ENCODE measurements around the gene RASSF5. TPM values are rescaled to one million over a fixed set of nuclear protein-coding genes. Genes with fewer than 3 reads are reported as not detected.

The RASSF5 gene
- polyA plus RNA-seq, 2 of the 4 experiments (the other 2 are of a cell fraction) = 2.0 to 2.2 TPM

DNA sequence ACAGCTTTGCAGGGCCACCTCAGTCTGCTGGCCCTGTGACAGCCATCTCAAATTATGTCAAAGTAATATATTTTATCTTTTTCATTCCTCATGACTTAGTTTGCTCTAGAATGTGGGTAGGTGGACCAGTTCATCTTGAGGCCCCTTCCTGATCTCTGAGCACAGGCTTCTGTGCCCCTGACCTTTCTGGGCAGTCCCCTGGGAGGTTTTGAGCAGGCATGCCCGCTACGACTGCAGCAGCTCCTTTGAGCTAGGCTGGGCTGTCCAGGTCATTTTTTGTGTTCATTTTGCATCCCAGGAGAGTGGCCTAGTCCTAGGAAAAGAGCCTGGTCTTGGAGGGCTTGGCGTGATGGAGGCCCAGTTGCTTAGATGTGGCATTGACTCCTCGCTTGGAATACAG lies 62.2 kb downstream of the RASSF5 start (continued):
- TF ChIP-seq RAD21 (conservative IDR thresholded peaks at IDR 0.05 in 1 of 2, IDR thresholded peaks at IDR 0.05 in 1 of 2) = no peak

DNA sequence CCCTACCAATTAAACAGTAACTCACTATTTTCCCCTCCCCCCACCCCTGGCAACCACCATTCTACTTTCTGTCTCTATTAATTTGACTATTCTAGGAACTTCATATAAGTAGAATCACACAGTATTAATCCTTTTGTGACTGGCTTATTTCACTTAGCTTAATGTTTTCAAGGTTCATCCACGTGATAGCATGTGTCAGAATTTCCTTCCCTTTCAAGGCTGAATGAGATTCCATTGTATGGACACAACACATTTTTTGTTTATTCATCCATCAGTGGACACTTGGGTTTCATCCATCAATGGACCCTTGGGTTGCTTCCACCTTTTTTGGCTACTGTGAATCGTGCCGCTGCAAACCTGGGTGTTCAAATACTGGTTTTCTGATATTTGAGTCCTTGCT lies 63.2 kb downstream of the RASSF5 start:
- FAIRE-seq (no peak), DNase-seq (ENCODE audit: low read depth in 1 of 2, low spot score in 1 of 2) (no peak), ATAC-seq (no peak)
- no peak overlapping the region for H3K4me2 ChIP-seq
- 88% methylated on average over 3 of the region's 3 CpGs for WGBS (ENCODE audit: missing lambda C conversion rate)
- ChIA-PET CTCF (interaction anchor here (1.2 to 8.6 kb wide), 3 partner anchors 11 to 87 kb away, joined by 4 to 59 read pairs (median 6); no protein-coding TSS in a partner anchor), POLR2A (no interaction called here)
- H3K27ac ChIP-seq = no peak overlapping the region
- TF ChIP-seq, protein P1, sequence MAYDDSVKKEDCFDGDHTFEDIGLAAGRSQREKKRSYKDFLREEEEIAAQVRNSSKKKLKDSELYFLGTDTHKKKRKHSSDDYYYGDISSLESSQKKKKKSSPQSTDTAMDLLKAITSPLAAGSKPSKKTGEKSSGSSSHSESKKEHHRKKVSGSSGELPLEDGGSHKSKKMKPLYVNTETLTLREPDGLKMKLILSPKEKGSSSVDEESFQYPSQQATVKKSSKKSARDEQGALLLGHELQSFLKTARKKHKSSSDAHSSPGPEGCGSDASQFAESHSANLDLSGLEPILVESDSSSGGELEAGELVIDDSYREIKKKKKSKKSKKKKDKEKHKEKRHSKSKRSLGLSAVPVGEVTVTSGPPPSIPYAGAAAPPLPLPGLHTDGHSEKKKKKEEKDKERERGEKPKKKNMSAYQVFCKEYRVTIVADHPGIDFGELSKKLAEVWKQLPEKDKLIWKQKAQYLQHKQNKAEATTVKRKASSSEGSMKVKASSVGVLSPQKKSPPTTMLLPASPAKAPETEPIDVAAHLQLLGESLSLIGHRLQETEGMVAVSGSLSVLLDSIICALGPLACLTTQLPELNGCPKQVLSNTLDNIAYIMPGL (CRISPR knock-in tag; IDR thresholded peaks at IDR 0.05; ENCODE audit: borderline replicate concordance) = no peak
- TF ChIP-seq POLR2A (IDR thresholded peaks at IDR 0.05; ENCODE audit: low read length) = no peak
- TF ChIP-seq CHD2 (IDR thresholded peaks at IDR 0.05; ENCODE audit: low read length, partially characterized antibody) = no peak
- no peak for TF ChIP-seq FOSB (CRISPR knock-in tag; IDR thresholded peaks at IDR 0.05)
- TF ChIP-seq, protein P2, sequence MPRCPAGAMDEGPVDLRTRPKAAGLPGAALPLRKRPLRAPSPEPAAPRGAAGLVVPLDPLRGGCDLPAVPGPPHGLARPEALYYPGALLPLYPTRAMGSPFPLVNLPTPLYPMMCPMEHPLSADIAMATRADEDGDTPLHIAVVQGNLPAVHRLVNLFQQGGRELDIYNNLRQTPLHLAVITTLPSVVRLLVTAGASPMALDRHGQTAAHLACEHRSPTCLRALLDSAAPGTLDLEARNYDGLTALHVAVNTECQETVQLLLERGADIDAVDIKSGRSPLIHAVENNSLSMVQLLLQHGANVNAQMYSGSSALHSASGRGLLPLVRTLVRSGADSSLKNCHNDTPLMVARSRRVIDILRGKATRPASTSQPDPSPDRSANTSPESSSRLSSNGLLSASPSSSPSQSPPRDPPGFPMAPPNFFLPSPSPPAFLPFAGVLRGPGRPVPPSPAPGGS (IDR thresholded peaks at IDR 0.05) = no peak
- no peak for TF ChIP-seq ZFP36 (IDR thresholded peaks at IDR 0.05; ENCODE audit: borderline replicate concordance, partially characterized antibody)
- no peaks in the 10 kb centered on the region for H3K4me1 ChIP-seq
- H3K4me3 ChIP-seq = no peak overlapping the region
- no peaks in the 10 kb centered on the region for H3K9me3 ChIP-seq

DNA sequence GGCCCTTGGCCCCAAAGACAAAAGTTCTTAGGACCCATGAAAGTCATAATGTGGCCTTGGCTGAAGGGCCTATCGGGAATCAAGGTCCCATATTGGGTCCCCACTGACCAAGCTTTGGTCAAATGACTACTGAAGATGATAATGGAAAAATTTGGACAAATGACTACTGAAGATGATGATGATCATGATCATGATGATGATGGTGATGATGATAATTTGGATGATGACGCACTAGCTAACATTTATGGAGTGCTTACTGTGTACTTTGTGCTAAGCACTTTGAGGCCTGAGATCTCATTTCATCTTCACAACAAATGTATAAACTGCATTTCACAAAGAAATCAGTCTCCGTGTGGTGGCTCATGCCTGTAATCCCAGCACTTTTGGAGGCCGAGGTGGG lies 65.5 kb downstream of the RASSF5 start:
- WGBS (ENCODE audit: missing lambda C conversion rate) = 88% methylated on average over 4 of the region's 4 CpGs
- Histone ChIP-seq H3K4me3 (no peak overlapping the region), H3K4me2 (no peak overlapping the region), H3K4me1 (no peaks in the 10 kb centered on the region), H3K27ac (no peak overlapping the region), H3K9me3 (no peaks in the 10 kb centered on the region)
- no peak for TF ChIP-seq ESRRA (IDR thresholded peaks at IDR 0.05; ENCODE audit: borderline replicate concordance, low read length)
- TF ChIP-seq, protein P3, sequence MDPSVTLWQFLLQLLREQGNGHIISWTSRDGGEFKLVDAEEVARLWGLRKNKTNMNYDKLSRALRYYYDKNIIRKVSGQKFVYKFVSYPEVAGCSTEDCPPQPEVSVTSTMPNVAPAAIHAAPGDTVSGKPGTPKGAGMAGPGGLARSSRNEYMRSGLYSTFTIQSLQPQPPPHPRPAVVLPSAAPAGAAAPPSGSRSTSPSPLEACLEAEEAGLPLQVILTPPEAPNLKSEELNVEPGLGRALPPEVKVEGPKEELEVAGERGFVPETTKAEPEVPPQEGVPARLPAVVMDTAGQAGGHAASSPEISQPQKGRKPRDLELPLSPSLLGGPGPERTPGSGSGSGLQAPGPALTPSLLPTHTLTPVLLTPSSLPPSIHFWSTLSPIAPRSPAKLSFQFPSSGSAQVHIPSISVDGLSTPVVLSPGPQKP (IDR thresholded peaks at IDR 0.05; ENCODE audit: low read depth, low read length) = no peak
- TF ChIP-seq MYC (IDR thresholded peaks at IDR 0.05; ENCODE audit: borderline replicate concordance, low read length) = no peak
- no peak for TF ChIP-seq ZSCAN20 (CRISPR knock-in tag; IDR thresholded peaks at IDR 0.05)
- no peak for TF ChIP-seq RFX5 (IDR thresholded peaks at IDR 0.05)
- TF ChIP-seq, protein P4, sequence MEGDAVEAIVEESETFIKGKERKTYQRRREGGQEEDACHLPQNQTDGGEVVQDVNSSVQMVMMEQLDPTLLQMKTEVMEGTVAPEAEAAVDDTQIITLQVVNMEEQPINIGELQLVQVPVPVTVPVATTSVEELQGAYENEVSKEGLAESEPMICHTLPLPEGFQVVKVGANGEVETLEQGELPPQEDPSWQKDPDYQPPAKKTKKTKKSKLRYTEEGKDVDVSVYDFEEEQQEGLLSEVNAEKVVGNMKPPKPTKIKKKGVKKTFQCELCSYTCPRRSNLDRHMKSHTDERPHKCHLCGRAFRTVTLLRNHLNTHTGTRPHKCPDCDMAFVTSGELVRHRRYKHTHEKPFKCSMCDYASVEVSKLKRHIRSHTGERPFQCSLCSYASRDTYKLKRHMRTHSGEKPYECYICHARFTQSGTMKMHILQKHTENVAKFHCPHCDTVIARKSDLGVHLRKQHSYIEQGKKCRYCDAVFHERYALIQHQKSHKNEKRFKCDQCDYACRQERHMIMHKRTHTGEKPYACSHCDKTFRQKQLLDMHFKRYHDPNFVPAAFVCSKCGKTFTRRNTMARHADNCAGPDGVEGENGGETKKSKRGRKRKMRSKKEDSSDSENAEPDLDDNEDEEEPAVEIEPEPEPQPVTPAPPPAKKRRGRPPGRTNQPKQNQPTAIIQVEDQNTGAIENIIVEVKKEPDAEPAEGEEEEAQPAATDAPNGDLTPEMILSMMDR (IDR thresholded peaks at IDR 0.05) = no peak
- TF ChIP-seq RCOR1 (IDR thresholded peaks at IDR 0.05; ENCODE audit: low read depth, low read length) = no peak
- no peak for TF ChIP-seq CHD2 (IDR thresholded peaks at IDR 0.05; ENCODE audit: low read length, partially characterized antibody)
- TF ChIP-seq HEYL (CRISPR knock-in tag; IDR thresholded peaks at IDR 0.05) = no peak
- DNase-seq (ENCODE audit: low read depth in 1 of 2, low spot score in 1 of 2) (no peak), FAIRE-seq (no peak), ATAC-seq (no peak)
- CTCF ChIA-PET = interaction anchor here (1.1 to 16.8 kb wide), 4 partner anchors 11 to 83 kb away, joined by 3 to 219 read pairs (median 19); no protein-coding TSS in a partner anchor
- POLR2A ChIA-PET = no interaction called here
